ENCODE measurements around the gene DIP2C.
"Not testable (repeated sequence)": the region's sequence is repeated elsewhere in the genome, so short reads cannot be mapped to it uniquely, and the experiment has no call there.

DIP2C gene

DNA sequence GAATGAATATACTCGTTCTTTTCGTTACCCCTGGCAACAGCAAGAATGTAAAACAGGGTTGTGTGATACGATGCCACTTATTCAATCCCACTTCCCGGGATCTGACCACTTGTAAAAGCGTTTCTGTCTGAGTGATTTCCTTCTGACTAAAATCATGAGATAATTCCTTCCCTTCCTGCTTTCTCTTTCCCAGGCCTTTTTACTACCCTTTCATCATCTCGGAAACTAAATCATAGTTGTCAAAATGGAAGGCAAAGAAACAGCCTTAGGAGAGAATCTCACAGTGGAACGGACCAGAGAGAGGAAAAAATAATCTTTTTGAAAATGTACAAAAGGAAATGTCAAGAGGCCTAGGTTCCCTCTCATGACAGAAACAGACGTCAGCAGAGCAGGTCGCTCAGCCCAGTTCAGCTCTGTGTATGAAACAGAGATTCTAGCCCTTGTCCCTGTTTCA is 29.8 kb downstream of the DIP2C start:
- no peak for DNase-seq (ENCODE audit: low read depth in 3 of 3)

DNA sequence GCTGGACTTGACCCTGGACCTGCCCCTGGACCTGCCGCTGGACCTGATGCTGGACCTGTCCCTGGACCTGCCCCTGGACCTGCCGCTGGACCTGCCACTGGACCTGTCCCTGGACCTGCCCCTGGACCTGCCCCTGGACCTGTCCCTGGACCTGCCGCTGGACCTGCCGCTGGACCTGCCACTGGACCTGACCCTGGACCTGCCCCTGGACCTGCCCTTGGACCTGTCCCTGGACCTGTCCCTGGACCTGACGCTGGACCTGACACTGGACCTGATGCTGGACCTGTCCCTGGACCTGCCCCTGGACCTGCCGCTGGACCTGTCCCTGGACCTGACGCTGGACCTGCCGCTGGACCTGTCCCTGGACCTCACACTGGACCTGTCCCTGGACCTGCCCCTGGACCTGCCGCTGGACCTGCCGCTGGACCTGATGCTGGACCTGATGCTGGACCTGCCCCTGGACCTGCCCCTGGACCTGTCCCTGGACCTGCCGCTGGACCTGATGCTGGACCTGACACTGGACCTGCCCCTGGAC is 31.6 kb downstream of the DIP2C start:
- not testable (repeated sequence) for DNase-seq (ENCODE audit: low read depth in 3 of 3)

DNA sequence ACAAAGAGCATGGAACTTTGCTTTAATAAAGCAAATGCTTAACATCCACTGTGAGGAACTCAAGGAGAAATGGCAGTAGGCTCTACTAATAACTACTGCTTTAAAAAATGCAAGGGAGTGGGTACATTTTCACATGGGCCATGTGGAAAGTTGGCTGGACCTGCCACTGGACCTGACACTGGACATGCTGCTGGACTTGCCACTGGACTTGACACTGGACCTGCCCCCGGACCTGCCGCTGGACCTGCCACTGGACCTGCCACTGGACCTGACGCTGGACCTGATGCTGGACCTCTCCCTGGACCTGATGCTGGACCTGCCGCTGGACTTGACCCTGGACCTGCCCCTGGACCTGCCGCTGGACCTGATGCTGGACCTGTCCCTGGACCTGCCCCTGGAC is 32.6 kb downstream of the DIP2C start:
- no peak for DNase-seq (ENCODE audit: low read depth in 3 of 3)

DNA sequence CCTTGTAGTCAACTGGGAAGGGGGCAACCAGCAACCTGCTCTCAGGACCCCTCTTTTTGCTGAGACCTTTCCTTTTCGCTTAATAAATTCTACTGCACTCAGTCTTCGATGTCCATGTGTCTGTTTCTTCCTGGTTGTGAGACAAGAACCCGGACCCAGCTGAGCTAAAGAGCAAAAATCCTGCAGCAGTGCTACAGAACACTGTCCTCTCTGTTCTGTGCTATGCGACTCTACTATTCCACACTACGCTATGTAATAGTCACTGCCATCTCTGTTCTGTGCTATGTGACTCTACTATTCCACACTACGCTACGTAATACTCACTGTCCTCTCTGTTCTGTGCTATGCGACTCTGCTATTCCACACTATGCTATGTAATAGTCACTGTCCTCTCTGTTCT is 34.3 kb downstream of the DIP2C start:
- DNase-seq (ENCODE audit: low read depth in 3 of 3): no peak

DNA sequence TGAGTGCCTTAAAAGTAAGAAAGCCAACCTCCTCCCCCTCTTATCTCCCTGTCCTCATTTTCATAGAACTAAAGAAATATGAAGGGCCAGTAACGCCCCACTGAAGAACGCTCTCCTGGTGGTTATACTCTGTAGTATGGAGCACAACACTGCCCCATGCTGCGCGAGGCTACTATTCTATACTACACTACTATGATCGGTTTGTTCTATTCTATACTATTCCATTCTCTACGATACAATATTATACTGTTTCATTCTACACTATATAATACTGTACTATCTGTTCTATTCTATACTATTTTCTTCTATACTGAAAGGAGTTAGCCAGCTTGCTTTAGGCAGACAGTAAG is 34.8 kb downstream of the DIP2C start:
- no peak for DNase-seq (ENCODE audit: low read depth in 3 of 3)

DNA sequence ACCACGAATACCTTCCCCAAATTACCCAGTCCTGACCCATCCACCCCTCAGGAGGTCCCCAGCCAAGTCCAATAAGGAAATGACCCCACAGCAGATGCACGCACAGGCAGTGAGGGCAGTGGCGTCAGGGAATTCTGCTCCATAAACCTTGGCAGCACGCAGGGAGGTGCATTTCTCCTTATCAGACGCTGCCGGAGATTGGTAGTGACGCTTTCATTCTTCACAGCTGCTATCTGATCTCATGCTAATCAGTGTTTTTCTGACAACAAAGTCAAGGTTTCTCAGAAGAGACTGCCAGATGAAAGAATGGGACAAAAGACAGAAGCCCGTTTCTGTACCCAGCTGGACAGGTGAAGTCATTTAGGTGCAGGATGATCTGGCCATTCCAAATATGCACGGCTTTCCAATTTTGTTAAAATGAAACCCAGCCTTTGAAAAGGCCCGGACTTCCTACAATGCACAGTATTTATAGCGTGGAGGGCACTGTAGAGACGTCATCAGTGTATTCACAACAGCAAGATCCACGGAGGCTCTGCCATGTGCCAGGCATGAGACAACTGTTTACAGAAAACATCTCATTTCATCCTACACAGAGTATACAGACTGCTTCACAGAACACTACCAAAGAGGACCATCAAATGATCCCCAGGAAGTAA is 35.3 kb downstream of the DIP2C start:
- DNase-seq (ENCODE audit: low read depth in 3 of 3): no peak

DNA sequence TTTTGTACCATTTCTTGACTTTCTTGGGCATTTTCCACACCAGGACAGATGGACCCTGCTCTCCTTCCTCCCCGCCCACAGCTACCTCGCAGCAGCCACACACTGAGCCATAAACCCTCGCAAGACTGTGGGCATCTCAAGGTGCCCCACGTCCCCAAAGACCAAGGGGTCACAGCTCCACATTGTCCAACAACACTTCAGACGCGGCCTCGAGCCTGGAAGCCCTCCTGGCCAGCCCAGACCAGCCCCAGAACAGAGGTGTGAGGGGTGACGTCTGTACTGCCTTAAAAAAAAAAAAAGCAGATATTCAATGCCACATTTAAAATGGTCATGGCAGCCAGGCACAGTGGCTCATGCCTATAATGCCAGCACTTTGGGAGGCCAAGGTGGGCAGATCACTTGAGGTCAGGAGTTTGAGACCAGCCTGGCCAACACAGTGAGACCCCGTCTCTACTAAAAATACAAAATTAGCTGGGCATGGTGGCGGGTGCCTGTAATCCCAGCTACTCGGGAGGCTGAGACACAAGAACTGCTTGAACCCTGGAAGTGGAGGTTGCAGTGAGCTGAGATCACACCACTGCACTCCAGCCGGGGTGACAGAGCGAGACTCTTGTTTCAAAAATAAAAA is 36.5 kb downstream of the DIP2C start:
- not testable (repeated sequence) for DNase-seq (ENCODE audit: low read depth in 3 of 3)

DNA sequence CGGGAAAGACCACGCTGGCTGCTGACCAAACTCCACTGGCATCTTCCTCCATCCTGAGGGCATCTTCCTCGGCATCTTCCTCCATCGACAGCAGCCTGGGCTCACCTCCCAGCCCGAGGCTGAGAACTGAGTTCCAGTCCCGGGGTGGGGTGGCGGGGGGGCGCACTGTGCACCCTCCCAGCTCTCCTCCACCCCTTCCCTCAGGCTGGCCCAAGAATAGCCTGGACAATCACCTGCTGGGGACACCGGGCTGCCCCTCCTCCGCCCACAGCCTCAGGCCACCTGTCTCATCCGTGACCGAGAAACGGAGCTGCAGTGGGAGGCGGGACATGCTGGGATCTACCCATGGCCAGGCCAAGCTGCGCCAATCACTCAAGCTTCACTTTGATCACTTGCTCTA is 37.2 kb downstream of the DIP2C start:
- no peak for DNase-seq (ENCODE audit: low read depth in 3 of 3)

DNA sequence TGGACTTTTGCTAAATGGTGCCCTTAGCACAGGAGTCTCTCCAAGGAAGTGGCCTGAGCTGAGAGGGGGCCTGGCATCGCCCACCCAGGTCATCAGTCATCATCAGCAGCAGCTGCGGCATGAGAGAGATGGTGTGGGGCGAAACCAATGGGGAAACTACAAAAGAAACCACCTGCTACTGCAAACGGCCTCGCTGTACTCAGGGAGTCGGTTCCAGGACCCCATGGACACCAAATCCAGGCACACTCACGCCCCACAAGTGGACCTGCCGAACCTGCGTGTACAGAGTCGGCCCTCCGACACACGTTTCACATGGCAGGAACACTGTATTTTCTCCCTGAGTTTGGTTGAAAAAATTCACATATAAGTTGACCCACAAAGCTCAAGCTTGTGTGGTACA is 37.8 kb downstream of the DIP2C start:
- no peak for DNase-seq (ENCODE audit: low read depth in 3 of 3)

DNA sequence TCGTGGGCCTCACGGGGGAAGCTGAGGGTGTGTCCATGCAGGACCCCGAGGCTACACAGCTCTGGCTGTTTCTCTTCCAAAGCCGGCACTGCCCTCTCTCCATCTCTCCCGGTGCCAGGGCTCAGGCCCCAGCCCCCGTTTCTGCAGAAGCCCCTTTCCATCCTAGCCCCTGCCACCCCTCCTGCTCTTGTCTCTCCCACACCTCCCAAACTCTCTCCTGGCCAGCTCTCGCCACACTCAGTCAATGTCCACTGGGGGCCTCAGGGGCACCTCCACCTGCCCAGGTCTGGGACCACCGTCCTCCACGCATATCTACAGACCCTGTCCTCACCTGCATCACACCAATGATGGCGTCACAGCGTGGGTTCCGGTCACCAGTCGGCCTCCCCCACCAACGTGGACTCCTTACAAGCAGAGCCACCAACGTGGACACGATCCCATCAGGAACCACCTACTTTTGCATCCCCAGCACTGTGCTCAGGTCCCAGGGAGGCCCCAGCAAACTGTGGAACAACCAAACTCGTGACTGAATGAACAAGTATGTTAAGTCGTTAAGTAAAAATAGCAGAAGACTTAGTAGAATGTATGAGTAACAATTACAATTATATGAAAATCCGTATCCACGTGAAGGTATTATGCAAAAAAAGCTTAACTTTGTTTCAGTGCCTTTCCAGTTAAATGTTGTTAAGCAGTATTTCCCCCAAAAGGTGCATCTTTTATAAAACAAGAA is 38.4 kb downstream of the DIP2C start:
- DNase-seq (ENCODE audit: low read depth in 3 of 3): no peak

DNA sequence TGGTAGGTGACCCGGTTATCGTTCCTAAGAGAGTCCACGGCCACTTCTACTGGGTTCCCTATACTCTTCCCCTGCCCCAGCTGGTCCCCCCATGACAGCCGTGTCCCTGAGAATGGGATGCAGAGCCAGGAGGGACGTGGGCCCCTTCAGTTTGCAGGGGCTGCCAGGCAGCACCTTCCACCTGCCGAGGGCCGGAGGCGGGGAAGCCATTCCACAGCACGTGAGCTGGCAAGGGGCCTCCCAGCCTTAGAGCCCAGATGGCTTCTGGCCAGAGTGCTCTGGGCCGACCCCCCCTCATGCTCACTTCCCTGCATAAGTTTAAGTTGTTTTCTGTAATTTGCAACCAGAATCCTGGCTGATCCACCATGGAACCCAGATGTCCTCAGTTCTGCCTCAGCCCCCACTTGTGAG is 39.0 kb downstream of the DIP2C start:
- DNase-seq (ENCODE audit: low read depth in 3 of 3): no peak

DNA sequence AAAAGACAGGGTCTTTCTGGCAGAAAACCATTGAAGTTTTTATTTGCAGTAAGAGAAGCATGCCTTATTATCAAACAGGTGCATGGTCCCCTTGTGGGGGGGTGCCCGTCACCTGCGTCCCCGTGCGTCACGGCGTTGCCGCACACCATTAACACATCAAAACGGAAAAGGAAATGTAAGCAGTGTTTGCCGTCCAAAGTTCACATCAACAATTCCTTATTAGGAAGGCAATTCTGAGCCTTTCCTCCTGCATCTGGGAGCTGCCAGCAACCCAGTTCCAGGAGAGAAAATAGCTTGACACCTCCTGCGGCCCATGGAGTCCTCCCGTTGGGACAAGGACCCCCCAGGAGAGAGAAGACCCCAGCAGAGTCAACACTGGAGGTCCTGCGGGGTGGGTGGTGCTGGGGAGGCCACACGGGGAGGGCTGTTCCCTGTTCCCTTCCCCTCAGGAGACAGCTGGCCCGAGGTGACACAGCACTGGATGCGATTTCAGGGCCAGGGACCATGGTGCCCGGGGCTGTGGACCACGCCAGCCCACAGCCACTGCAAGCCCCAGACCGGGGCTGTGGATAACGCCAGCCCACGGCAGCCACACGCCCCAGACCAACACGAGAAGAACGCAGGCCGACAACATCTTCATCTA is 39.5 kb downstream of the DIP2C start:
- no peak for DNase-seq (ENCODE audit: low read depth in 3 of 3)

DNA sequence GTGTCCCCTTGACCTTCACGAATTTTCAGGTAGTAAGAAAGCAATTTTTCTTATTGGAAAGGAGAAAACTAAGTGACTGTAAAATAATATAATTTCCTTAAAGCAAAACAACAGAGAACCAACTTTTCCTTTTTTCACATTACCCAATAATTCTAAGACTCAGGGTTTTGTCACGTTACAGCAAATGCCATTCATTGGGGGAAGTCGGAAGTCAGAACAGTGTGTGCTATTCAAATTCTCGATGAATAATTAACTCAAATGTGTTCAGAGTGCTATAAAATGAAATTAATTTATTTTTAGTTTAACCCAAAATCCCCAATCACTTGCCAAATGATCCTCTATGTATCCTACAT is 40.0 kb downstream of the DIP2C start:
- no peak for DNase-seq (ENCODE audit: low read depth in 3 of 3)

DNA sequence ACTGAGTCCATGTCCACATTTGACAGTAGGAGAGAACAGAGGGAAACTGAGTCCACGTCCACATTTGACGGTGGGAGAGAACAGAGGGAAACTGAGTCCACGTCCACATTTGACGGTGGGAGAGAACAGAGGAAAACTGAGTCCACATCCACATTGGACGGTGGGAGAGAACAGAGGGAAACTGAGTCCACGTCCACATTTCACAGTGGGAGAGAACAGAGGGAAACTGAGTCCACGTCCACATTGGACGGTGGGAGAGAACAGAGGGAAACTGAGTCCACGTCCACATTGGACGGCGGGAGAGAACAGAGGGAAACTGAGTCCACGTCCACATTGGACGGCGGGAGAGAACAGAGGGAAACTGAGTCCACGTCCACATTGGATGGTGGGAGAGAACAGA is 42.4 kb downstream of the DIP2C start:
- not testable (repeated sequence) for DNase-seq (ENCODE audit: low read depth in 3 of 3)

DNA sequence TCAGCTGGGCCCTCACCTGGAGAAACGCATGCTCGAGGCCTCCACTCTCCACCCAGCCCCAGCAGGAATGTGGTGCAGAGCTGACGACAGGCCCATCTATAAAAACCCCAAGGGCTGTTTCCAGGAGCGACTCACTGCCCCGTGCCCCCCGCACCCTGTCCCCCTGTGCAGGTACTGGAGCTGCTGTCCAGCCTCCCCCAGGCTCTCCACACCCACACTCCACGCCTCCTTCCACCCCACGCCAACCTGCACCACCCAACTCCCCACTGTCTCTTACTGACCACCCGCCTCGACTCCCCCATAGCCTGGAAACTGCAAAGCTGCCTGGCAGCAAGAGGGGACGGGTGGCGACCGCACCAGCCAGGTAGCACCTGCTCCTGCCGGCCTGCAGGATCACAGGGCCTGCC is 43.3 kb downstream of the DIP2C start:
- DNase-seq (ENCODE audit: low read depth in 3 of 3): no peak

DNA sequence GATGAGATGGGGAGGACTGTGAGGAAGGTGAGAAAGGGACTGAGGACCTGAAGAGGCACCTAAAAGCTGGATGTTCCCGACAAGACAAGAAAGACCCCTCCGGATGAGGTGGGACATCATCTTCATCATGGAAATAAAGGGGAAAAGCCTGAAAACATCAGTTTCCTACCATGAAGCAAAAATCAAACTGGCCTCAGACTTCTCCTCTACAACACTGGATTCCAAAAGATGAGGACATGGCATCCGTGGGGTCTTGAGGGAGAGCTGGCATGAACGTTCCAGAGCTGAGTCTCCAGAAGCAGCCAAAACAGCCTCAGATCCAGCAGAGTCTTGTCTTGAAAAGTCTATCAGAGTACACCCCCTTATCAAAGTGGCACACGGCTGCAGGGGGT is 44.5 kb downstream of the DIP2C start:
- no peak for DNase-seq (ENCODE audit: low read depth in 3 of 3)

DNA sequence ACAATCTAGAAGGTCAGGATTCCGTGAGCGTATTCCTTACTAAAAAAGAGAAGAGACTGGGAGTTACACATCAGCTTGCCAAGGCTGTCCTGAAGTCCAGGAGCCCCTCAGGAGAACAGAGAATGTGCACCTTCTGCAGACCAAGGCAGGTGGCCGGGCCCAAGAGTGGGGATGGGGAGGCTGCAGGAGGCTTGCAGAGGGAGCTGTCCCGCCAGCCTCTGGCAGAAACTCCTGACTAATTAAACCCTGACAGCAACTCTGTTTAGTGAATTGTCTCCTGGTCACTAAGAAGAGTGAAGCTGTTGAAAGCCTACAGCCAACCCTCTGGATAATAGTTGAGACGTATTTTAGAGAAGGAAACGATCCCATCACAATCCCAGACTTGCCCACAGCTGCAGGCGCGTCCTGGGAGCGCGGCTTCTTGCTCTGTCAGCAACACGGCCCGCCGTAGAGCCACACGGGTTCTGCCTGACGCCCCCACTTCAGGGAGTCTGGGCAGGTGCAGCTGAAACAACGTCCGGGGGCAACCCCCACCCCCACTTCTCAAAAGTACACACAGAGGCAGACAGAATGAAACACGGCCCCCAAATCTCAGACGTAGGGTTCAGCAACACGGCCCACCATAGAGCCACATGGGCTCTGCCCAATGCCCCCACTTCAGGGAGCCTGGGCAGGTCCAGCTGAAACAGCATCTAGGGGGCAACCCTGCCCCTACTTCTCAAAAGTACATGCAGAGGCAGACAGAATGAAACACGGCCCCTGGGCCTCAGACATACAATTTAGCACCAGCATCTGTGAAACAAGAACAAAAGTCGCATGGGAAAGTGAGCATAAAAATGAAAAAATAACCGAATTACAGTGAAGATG is 45.2 kb downstream of the DIP2C start:
- DNase-seq (ENCODE audit: low read depth in 3 of 3): no peak

DNA sequence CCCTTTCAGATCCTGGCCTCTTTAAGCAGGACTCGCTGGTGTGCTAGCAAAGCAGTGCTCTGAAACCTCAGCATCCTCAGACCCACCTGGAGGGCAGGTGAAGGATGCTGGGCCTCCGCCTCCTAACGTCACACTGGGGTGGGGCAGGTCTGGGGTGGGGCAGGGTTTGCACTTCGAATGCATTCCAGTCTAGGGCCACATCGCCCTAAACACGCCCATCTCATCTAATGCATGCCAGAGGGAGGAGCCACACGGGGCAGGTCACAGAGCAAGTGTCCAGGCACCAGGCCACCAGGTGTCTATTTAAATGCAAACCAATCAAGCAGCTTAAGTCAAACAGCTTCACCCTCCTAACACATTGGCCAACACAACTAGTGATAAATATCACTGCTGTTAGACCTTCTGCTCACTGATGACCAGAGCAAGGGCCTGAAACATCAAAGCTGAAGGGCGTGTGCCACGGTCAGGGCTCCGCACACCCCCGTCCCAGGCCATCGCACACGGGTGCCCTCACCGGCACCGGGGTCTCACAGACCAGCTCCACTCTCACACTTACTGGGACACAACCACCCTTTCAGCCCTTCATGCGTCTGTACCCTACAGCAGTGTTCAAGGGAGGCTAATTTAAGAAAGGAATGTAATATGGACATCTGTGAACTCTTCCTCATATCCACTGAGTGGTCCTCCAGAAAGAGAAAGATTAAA is 47.1 kb downstream of the DIP2C start:
- no peak for DNase-seq (ENCODE audit: low read depth in 3 of 3)

DNA sequence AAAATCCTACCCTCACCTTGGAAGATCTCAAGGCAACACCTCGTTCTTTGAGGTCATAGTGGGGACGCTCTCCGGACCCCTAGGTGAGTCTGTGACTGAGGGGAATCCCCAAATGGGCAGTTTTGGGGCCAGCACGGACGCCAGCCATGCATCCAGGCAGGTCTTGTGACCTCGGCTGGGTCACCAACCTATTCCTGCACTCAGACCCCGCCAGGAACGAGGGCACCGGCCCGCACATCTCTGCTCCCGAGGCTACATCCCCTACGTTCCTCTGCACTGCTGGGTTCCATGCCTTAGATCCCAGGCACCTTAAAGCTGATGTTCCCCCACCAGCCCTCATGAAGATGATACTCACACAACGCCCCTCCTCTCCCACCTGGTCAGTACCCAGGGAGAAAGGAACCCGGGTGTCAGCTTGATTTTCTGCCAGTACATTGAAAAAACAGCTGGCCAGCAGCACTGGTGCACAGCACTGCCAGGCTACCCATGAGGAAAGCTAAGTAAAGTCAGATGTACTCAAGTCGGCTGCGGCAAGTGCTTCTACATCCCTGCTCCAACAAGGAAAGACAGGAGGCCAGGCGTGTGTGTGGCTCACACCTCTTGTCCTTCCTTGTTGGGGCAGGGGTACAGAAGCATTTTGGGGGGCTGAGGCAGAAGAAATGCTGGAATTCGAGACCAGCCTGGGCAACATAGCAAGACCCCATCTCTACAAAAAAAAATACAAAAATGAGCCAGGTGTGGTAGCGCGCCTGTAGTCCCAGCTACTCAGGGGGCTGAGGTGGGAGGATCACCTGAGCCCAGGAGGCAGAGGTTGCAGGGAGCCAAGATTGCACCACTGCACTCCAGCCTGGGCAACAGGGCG is 48.1 kb downstream of the DIP2C start:
- DNase-seq (ENCODE audit: low read depth in 3 of 3): no peak

DNA sequence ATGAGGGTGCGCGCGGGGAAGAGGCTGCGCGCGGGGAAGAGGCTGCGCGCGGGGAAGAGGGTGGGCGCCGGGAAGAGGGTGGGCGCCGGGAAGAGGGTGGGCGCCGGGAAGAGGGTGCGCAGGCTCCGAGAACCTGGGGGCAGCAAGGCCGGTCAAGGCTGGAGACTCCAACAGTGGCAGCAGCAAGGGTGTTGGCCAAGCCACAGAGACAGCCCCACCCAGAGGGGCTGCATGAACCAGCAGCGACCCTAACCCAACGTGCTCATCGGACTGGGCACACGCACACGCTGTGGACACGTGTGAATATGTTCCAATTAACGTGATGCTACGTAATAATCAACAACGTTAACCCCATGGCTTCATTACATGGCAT is 48.8 kb downstream of the DIP2C start:
- DNase-seq (ENCODE audit: low read depth in 3 of 3): no peak

All from stimulated activated CD4-positive, alpha-beta T cell treated with anti-CD3 and anti-CD28 coated beads, TNF-alpha, amount 100 ng/mL, for 24 hours (primary cell).